ENCODE measurements around the gene CYRIA.

The CYRIA gene

GRCh38 chr2:16626997-16627605 lies 38.5 kb downstream of the CYRIA start:
- DNase-seq, result no peak

GRCh38 chr2:16626497-16626896 lies 39.1 kb downstream of the CYRIA start:
- peak; percentile 89 for DNase-seq

- no peak for DNase-seq
Measured at GRCh38 chr2:16625759-16626158, 39.9 kb downstream of the CYRIA start.

GRCh38 chr2:16625201-16625729 lies 40.4 kb downstream of the CYRIA start:
- DNase-seq, result peak; percentile 95

- no peak for DNase-seq
Measured at GRCh38 chr2:16624436-16624780, 41.2 kb downstream of the CYRIA start.

GRCh38 chr2:16623564-16624435 lies 41.8 kb downstream of the CYRIA start:
- no peak for DNase-seq

DNA sequence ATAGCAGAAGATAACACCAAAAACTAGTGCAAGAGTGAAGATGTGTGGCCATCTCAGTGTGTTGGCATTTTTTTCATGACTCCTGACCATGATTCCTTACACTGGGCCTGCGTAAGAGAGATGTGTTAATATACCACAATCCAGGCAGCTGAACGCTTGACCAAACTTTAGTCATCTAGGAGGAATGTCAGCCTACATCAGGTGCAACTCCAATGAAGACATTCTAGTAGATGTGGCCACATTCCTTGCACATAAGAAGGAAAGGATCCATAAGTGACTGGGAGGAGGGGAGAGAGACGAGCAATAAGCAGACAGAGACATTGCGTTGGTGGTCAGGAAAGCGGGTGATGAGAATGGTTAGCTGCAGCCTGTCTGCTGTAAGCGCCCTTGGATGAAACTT lies 42.6 kb downstream of the CYRIA start:
- DNase-seq, result peak; percentile 83

- peak; percentile 74 for DNase-seq
Measured at GRCh38 chr2:16622399-16622968, 43.1 kb downstream of the CYRIA start.

DNA sequence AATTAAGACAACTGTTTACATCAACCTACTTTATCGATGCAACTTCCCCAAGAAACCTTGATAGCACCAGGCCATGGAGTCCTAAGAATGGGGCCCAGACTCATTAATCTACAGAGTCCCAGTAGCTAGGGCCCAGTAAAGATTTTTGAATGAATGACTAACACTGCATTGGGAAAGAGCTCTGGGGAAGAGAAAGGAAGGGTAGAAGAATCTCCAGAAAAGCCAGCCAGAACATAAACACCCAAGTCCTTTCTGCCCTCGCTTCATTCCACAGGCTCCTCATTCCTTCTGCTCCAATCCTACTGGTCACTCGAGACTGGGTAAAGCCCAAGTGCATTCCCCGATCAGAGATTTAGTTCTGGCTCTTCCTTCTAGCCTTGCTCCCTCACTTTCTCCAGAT lies 44.3 kb downstream of the CYRIA start:
- peak; percentile 52 for DNase-seq

DNA sequence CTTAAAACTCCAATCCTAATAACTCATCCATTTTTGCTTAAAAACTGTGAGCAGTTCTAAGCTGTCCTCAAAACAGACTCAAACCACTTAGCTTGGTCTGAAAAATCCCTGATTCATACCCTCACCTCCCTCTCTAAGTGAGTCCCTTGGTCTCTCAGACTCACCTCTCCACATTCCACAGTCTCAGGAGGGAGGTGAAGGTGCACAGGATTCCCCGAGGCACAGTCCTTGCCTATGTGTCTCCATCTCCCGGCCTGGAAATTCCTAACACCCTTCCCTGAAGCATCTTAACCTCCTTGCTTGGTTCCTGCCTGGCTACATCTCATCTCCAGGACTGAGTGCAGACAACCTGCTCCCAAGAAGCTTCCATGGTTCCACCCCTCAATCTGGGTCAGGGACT lies 45.0 kb downstream of the CYRIA start:
- DNase-seq, result no peak

DNA sequence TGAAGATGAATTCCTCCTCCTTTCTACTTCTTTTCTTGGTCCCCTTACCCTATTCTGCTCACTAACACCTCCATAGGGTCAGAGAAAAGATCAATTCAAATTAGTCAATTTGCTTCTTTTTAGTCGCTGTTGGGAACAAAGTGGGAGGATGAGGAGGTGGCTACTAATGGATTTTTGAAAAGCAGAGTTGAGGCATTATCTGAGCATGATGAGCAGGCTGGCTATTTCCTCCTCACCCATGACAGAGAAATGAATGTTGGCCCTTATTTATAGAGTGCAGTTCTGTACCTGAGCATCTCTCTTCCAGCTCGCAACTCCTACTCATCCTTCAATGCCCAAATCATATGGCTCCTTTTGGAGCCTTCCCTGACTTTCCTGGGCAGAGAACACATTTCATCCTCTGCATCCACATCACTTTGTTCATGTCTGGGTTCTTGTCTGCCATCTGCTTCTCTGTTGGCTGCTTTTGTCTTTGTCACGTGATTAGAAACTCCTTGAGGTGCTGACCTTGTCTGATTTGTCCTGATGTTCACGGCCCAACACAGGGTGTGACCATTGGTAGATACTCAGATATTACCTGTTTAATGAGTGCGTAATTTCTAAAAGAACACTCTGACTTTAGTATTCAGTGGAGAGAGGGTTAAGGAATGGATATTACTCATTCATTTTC lies 45.9 kb downstream of the CYRIA start:
- DNase-seq, result no peak

GRCh38 chr2:16617282-16618266 lies 48.1 kb downstream of the CYRIA start:
- peak; percentile 51 for DNase-seq
